ENCODE results near the gene HOXC4.

DNA sequence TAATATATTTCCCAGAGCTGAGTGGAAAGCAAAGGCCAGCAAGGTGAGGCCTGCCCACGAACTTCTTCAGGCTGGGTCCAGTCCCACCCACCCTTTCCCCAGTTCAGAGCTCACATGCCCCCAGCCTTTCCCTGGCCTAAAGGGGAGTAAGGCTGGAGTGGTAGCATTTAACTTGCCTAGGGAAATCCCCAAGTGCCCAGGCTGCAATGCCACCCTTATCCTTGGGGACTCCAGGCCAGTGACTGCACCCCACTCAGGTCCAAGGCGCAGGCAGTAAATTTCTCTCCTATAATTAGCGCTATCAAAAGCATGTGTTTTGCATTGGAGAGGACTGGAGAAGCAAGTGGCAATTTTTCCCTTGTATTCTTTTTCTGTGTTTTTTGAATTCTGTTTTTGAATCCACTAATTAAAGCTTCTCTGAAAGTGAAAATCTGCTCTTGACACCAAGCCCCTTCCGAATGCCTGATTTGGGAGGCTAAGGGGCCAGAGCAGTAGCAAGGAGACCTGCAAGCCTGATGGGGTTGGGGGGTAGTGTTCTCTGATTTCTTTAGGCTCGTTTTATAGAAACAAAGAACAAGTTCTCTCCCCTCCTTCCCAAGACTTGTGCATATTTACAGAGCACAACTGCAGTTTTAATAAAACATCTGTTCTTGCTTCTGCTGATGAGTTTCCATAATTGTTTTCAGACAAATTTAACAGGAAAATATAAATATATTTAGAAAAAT lies 28.9 kb upstream of the HOXC4 start:
- no peak for TF ChIP-seq CTCF (IDR thresholded peaks at IDR 0.05; ENCODE audit: low read depth, low read length, missing input control)
- TF ChIP-seq JUND (IDR thresholded peaks at IDR 0.05): no peak
- TF ChIP-seq GABPA (IDR thresholded peaks at IDR 0.05 in 1 of 2, conservative IDR thresholded peaks at IDR 0.05 in 1 of 2): no peak
